ENCODE measurements around the gene VAV1.

Gene VAV1

DNA sequence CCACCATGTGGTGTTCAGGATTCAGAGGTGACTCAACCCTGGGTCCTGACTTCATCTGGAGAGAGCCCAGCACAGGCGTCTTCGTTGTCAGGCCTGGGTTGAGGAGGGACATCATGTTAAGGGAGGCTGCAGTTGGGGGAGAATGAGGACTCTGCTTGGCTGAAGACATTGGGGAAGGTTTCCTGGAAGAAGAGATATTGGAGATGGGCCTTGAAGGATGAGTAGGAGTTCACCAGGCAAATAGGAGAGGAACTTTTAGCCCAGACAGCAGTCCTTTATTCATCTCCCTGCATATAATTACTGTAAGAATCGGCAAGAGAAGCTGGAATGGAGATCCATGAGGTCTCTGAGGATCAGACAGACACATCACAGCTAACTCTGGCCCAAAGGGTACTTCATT is 38.9 kb downstream of the VAV1 start:
- Histone ChIP-seq H3K27me3 (ENCODE audit: insufficient read depth, low read length, poor library complexity) (no peaks in the 10 kb centered on the region), H3K4me1 (ENCODE audit: insufficient read depth, low read length) (no peaks in the 10 kb centered on the region), H3K4me3 (ENCODE audit: low read depth in 1 of 2, low read length in 2 of 2) (no peak overlapping the region), H3K36me3 (ENCODE audit: insufficient read depth, low read length) (peaks cover 6% of the 10 kb centered on the region), H4K20me1 (ENCODE audit: insufficient read depth, low read length) (peaks cover 14% of the 10 kb centered on the region; the same call in 1 of the 2 replicates), H3K9ac (ENCODE audit: low read depth, low read length) (no peak overlapping the region), H2AFZ (ENCODE audit: low read depth, low read length) (no peak overlapping the region), H3K79me2 (ENCODE audit: insufficient read depth, low read length) (peaks cover 80% of the 10 kb centered on the region), H3K27ac (ENCODE audit: low read length) (no peak overlapping the region), H3K4me2 (ENCODE audit: insufficient read depth, low read length) (no peak overlapping the region), H3K9me3 (ENCODE audit: insufficient read depth, low read length, severe bottlenecking) (no peaks in the 10 kb centered on the region)
- ATAC-seq (ENCODE audit: insufficient read depth, low read depth), result no peak
- DNase-seq, result no peak
- TF ChIP-seq EZH2 (IDR thresholded peaks at IDR 0.05; ENCODE audit: borderline replicate concordance, low read depth, low read length, severe bottlenecking), result no peak
- TF ChIP-seq, protein P1, sequence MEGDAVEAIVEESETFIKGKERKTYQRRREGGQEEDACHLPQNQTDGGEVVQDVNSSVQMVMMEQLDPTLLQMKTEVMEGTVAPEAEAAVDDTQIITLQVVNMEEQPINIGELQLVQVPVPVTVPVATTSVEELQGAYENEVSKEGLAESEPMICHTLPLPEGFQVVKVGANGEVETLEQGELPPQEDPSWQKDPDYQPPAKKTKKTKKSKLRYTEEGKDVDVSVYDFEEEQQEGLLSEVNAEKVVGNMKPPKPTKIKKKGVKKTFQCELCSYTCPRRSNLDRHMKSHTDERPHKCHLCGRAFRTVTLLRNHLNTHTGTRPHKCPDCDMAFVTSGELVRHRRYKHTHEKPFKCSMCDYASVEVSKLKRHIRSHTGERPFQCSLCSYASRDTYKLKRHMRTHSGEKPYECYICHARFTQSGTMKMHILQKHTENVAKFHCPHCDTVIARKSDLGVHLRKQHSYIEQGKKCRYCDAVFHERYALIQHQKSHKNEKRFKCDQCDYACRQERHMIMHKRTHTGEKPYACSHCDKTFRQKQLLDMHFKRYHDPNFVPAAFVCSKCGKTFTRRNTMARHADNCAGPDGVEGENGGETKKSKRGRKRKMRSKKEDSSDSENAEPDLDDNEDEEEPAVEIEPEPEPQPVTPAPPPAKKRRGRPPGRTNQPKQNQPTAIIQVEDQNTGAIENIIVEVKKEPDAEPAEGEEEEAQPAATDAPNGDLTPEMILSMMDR (IDR thresholded peaks at IDR 0.05; ENCODE audit: borderline replicate concordance, extremely low read depth, low read length, poor library complexity, severe bottlenecking), result no peak

DNA sequence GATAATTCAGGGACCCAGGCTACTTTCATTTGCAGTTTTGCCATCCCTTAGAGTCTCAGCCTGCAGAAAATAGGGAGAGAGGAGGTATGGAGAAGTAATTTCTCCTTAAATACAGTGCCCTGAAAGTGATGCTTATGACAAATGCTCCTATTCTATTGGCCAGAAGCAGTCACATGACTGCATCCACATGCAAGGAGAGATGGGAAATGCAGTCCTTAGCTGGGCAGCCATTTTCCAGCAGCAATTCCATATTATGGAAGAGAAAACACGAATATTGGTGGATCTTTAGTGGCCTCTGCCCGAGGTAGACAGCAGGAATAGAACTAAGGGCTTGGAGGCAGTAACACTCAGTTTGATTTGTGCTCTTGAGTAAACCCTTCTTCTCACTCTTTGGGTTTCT is 39.4 kb downstream of the VAV1 start:
- no peak overlapping the region for H3K4me3 ChIP-seq (ENCODE audit: low read depth in 1 of 2, low read length in 2 of 2)
- H4K20me1 ChIP-seq (ENCODE audit: insufficient read depth, low read length), result peaks cover 14% of the 10 kb centered on the region; the same call in 1 of the 2 replicates
- TF ChIP-seq, protein P1 (IDR thresholded peaks at IDR 0.05; ENCODE audit: borderline replicate concordance, extremely low read depth, low read length, poor library complexity, severe bottlenecking), result no peak
- TF ChIP-seq EZH2 (IDR thresholded peaks at IDR 0.05; ENCODE audit: borderline replicate concordance, low read depth, low read length, severe bottlenecking), result no peak
- H3K79me2 ChIP-seq (ENCODE audit: insufficient read depth, low read length), result peaks cover 80% of the 10 kb centered on the region
- H3K27me3 ChIP-seq (ENCODE audit: insufficient read depth, low read length, poor library complexity), result no peaks in the 10 kb centered on the region
- no peak overlapping the region for H3K9ac ChIP-seq (ENCODE audit: low read depth, low read length)
- H3K9me3 ChIP-seq (ENCODE audit: insufficient read depth, low read length, severe bottlenecking), result no peaks in the 10 kb centered on the region
- ATAC-seq (ENCODE audit: insufficient read depth, low read depth) (peak; percentile 54; the same call in 2 of the 3 replicates), DNase-seq (peak; percentile 15)
- no peaks in the 10 kb centered on the region for H3K4me1 ChIP-seq (ENCODE audit: insufficient read depth, low read length)
- H2AFZ ChIP-seq (ENCODE audit: low read depth, low read length), result no peak overlapping the region
- H3K36me3 ChIP-seq (ENCODE audit: insufficient read depth, low read length), result peaks cover 6% of the 10 kb centered on the region
- H3K4me2 ChIP-seq (ENCODE audit: insufficient read depth, low read length), result no peak overlapping the region
- no peak overlapping the region for H3K27ac ChIP-seq (ENCODE audit: low read length)

DNA sequence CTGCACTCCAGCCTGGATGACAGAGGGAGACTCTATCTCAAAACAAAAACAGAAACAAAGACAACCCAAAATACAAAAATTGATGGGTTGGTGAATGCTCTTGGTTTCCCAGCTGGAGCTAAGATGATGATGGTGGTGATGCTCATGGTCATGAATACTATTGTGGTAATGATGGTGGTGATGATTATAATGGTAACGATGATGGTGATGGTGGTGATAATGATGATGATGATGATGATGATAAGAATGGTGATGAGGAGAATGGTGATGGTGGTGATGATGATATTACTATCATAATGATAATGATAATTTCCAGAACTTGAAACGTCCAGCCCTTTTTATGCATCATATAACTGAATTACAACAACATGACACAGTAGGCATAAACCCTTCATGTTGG is 40.1 kb downstream of the VAV1 start:
- Histone ChIP-seq H3K36me3 (ENCODE audit: insufficient read depth, low read length) (peaks cover 6% of the 10 kb centered on the region), H2AFZ (ENCODE audit: low read depth, low read length) (no peak overlapping the region), H3K4me3 (ENCODE audit: low read depth in 1 of 2, low read length in 2 of 2) (no peak overlapping the region), H4K20me1 (ENCODE audit: insufficient read depth, low read length) (peaks cover 14% of the 10 kb centered on the region; the same call in 1 of the 2 replicates), H3K9me3 (ENCODE audit: insufficient read depth, low read length, severe bottlenecking) (no peaks in the 10 kb centered on the region), H3K4me2 (ENCODE audit: insufficient read depth, low read length) (no peak overlapping the region), H3K27ac (ENCODE audit: low read length) (no peak overlapping the region), H3K9ac (ENCODE audit: low read depth, low read length) (no peak overlapping the region), H3K27me3 (ENCODE audit: insufficient read depth, low read length, poor library complexity) (no peaks in the 10 kb centered on the region), H3K79me2 (ENCODE audit: insufficient read depth, low read length) (peaks cover 81% of the 10 kb centered on the region), H3K4me1 (ENCODE audit: insufficient read depth, low read length) (no peaks in the 10 kb centered on the region)
- no peak for DNase-seq
- TF ChIP-seq, protein P1 (IDR thresholded peaks at IDR 0.05; ENCODE audit: borderline replicate concordance, extremely low read depth, low read length, poor library complexity, severe bottlenecking), result no peak
- no peak for TF ChIP-seq EZH2 (IDR thresholded peaks at IDR 0.05; ENCODE audit: borderline replicate concordance, low read depth, low read length, severe bottlenecking)
- ATAC-seq (ENCODE audit: insufficient read depth, low read depth), result no peak

DNA sequence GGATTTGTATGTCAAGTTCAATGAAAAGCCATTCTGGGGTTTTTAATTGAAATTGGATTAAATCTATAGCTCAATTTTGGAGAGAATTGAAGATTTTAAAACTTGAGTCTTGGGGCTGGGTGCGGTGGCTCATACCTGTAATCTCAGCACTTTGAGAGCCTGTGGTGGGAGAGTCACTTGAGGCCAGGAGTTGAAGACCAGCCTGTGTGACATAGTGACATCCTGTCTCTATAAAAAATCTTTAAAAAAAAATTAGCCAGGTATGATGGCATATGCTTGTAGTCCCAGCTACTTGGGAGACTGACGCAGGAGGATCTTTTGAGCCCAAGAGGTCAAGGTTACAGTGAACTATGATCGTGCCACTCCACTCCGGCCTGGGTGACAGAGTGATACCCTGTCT is 41.2 kb downstream of the VAV1 start:
- Histone ChIP-seq H3K79me2 (ENCODE audit: insufficient read depth, low read length) (peaks cover 84% of the 10 kb centered on the region), H3K9me3 (ENCODE audit: insufficient read depth, low read length, severe bottlenecking) (no peaks in the 10 kb centered on the region), H3K4me2 (ENCODE audit: insufficient read depth, low read length) (no peak overlapping the region), H3K4me3 (ENCODE audit: low read depth in 1 of 2, low read length in 2 of 2) (no peak overlapping the region), H3K9ac (ENCODE audit: low read depth, low read length) (no peak overlapping the region), H3K36me3 (ENCODE audit: insufficient read depth, low read length) (peaks cover 6% of the 10 kb centered on the region), H3K4me1 (ENCODE audit: insufficient read depth, low read length) (no peaks in the 10 kb centered on the region), H3K27me3 (ENCODE audit: insufficient read depth, low read length, poor library complexity) (no peaks in the 10 kb centered on the region), H2AFZ (ENCODE audit: low read depth, low read length) (no peak overlapping the region), H3K27ac (ENCODE audit: low read length) (no peak overlapping the region), H4K20me1 (ENCODE audit: insufficient read depth, low read length) (peaks cover 14% of the 10 kb centered on the region; the same call in 1 of the 2 replicates)
- TF ChIP-seq EZH2 (IDR thresholded peaks at IDR 0.05; ENCODE audit: borderline replicate concordance, low read depth, low read length, severe bottlenecking), result no peak
- TF ChIP-seq, protein P1 (IDR thresholded peaks at IDR 0.05; ENCODE audit: borderline replicate concordance, extremely low read depth, low read length, poor library complexity, severe bottlenecking), result no peak
- DNase-seq (no peak), ATAC-seq (ENCODE audit: insufficient read depth, low read depth) (no peak)

Data from DND-41 (cell line).